Transverse colon (tissue), 4 donors: ENCODE measurements around the gene AP1S2.

Source experiments
- CTCF ChIP-seq, 5 experiments: fragments of 200-600 bp in 3 of 5; fragments of 450-650 bp in 2 of 5; sonication (generic) in 3 of 5; IDR thresholded peaks; 1 replicate in 2 of 5; 2 replicates in 3 of 5; pipeline ENCODE4 v1.5.1; 2016 to 2017; ENCODE audit warnings: antibody characterized with exemption in 5 of 5, inconsistent platforms in 3 of 5, mild to moderate bottlenecking in 2 of 5, moderate library complexity in 1 of 5
- POLR2A ChIP-seq: fragments of 450-650 bp; IDR thresholded peaks from one replicate; pipeline ENCODE4 v1.6.1; 2016; ENCODE audit warnings: antibody characterized with exemption, mild to moderate bottlenecking, moderate library complexity
- POLR2AphosphoS5 ChIP-seq, 3 donors: sonication (generic); formaldehyde crosslinking; IDR thresholded peaks; one replicate each; pipeline ENCODE4 v1.6.1; 2016; ENCODE audit warnings: antibody characterized with exemption in 3 of 3

- no peak for TF ChIP-seq CTCF (IDR thresholded peaks at IDR 0.05)
- no peak for TF ChIP-seq POLR2AphosphoS5 (IDR thresholded peaks at IDR 0.05)
- no peak for TF ChIP-seq POLR2A
These were observed 39.7 kb downstream of the AP1S2 start for GRCh38 chrX:15814771-15815365.
